Astrocyte of the spinal cord (primary cell): ENCODE data around the gene OGFOD1.

Source experiments
- DNase-seq: peaks from one replicate; pipeline ENCODE4 v3.0.0; 2011; ENCODE audit warnings: low read depth, low spot score
- H3K4me3 ChIP-seq: 2 replicates; pipeline ENCODE4 v1.5.1; 2011; ENCODE audit warnings: low read depth, mild to moderate bottlenecking, low read length, moderate library complexity
- in situ Hi-C: cut with HindIII; loops from 2 replicates; pipeline ENCODE4 v1.10.0; 2017; ENCODE audit warnings: low sequenced_read_pairs
- TF ChIP-seq, protein P1 (sequence below): IDR thresholded peaks from 2 replicates; pipeline ENCODE4 v1.5.1; 2012; ENCODE audit warnings: low read depth, mild to moderate bottlenecking, low read length, inconsistent platforms

Gene OGFOD1

GRCh38 chr16:56450986-56451752 lies at the start of gene OGFOD1, which contains the start of gene NUDT21:
Gene OGFOD1, plus strand, starts transcription at chr16:56451554. Its CDS starts 59 bp downstream, at chr16:56451613.
Gene NUDT21, minus strand, starts transcription at chr16:56451332. Its CDS starts 130 bp downstream, at chr16:56451202.
- in situ Hi-C loops = no loop called here
- TF ChIP-seq, protein P1, sequence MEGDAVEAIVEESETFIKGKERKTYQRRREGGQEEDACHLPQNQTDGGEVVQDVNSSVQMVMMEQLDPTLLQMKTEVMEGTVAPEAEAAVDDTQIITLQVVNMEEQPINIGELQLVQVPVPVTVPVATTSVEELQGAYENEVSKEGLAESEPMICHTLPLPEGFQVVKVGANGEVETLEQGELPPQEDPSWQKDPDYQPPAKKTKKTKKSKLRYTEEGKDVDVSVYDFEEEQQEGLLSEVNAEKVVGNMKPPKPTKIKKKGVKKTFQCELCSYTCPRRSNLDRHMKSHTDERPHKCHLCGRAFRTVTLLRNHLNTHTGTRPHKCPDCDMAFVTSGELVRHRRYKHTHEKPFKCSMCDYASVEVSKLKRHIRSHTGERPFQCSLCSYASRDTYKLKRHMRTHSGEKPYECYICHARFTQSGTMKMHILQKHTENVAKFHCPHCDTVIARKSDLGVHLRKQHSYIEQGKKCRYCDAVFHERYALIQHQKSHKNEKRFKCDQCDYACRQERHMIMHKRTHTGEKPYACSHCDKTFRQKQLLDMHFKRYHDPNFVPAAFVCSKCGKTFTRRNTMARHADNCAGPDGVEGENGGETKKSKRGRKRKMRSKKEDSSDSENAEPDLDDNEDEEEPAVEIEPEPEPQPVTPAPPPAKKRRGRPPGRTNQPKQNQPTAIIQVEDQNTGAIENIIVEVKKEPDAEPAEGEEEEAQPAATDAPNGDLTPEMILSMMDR = no peak
- H3K4me3 ChIP-seq = peak within 1 kb of the TSS; percentile 97
- peak; percentile 98 for DNase-seq

DNA sequence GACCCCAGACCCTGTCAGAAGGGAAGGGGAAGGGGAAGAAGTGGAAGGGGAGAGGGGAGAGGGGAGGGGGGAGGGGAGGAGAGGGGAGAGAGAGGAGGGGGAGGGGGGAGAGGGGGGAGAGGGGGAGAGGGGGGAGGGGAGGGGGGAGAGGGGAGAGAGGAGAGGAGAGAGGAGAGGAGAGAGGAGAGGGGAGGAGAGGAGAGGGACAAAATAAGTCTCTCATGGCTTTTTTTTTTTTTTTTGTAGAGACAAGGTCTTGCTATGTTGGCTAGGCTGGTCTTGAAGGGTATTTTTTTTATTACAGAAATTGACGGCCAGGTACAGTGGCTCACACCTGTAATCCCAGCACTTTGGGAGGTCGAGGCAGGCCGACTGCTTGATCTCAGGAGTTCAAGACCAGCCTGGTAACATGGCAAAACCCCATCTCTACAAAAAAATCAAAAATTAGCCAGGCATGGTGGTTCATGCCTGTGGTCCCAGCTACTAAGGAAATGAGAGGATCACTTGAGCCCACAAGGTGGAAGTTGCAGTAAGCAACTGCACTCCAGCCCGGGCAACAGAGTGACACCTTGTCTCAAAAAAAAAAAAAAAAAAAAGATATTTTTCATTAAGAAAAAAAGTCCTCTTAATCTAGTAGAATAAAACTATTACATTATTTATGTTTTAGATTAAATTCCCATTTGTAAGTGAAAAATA lies 45.2 kb upstream of the OGFOD1 start:
- TF ChIP-seq, protein P1 = no peak
- H3K4me3 ChIP-seq = no peak overlapping the region
- in situ Hi-C loops = no loop called here
- no peak for DNase-seq

DNA sequence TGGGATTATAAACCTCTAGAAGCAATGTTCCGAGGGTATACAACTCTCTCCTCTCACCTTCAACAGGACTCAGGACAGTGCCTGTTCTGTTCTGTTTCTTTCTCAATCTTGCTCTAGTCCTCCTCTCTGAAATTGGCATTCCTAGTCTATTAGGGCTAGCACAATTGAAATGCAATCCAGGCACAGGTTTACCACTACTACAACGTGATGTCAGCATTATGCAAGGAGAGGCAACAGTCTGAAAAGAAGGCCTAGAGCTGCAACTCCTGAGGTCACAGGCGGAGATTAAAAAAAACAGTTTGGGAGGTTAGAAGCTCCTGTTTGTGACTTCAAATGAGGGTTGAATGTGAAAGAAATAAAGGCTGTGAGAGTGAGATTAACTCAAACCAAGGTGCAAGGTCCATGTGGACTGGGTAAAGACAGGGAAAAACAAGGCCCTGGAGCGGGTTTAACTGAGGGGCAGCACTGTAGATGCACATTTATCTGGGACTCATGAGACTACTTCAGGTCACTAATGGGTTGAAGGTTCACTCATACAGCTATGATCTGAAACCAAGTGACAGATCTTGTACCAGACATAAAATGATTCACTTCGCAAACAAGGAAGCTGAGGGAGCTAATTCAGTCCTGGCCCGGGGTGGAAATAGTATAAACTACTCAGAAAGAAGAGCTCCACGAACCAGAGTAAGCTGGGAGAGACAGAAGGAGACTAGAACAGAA lies 42.8 kb upstream of the OGFOD1 start:
- no peak for DNase-seq
- H3K4me3 ChIP-seq = no peak overlapping the region
- in situ Hi-C loops = no loop called here
- TF ChIP-seq, protein P1 = no peak

DNA sequence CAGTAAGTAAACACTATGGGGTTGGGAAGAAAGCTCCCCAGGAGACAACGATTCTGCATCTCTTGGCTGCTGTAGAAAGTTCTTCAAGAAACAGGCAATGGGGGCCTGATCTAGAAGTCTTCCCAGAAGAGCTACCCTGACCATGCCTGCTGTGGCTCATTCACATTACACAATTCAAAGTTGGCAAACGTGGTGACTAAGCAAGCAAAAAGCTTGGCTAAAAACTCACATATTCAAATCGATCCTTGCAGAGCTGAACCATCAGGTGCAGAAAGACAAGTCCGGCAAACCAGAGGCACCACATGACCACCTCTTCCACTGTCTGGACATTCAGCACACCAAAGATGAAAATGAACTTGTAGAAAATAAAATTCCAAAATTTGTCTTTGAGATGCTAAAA lies 42.2 kb upstream of the OGFOD1 start:
- H3K4me3 ChIP-seq = no peak overlapping the region
- TF ChIP-seq, protein P1 = no peak
- no peak for DNase-seq
- in situ Hi-C loops = no loop called here

DNA sequence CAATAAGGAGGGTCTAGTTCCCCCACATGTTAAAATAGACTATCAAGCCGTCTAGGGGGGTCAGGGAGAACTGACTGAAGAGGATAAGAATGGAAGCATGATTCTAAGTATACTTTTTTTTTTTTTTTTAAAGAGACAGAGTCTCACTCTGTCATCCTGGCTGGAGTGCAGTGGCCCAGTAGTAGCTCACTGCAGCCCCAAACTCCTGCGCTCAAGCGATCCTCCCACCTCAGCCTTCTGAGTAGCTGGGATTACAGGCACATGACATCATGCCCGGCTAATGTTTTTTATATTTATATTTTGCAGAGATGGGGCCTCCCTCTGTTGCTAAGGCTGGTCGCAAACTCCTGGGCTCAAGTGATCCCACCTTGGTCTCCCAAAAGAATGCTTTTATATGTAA lies 40.2 kb upstream of the OGFOD1 start:
- in situ Hi-C loops = no loop called here
- DNase-seq = no peak
- TF ChIP-seq, protein P1 = no peak
- no peak overlapping the region for H3K4me3 ChIP-seq

GRCh38 chr16:56411624-56412023 lies 39.7 kb upstream of the OGFOD1 start:
- no peak overlapping the region for H3K4me3 ChIP-seq
- no peak for DNase-seq
- TF ChIP-seq, protein P1 = no peak
- in situ Hi-C loops = no loop called here
